Midbrain (tissue), 1 donor: ENCODE data around the gene CCDC120.
A peak's percentile ranks its signal among the peaks of the same experiment; 100 is the strongest.

Experiments
- DNase-seq: peaks from one replicate; lab custom pipeline; 2025; lab: John Stamatoyannopoulos, UW

CCDC120 gene

DNA sequence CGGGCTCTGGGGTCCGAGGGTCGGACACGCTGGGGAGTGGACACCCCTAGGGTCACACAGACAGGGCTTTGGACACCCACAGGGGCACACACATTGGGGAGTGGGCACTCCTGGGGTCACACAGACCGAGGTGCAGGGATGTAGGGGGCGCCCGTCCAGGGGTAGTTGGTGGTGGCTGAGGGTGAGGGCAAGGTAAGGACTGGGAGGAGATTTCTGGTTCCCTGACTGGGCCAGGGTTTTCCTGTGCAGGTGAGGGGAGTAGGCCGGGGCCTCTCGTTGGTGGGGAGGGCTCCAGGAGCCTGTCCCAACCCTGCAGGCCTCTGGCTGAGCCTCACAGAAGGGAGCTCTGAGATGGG is 42.8 kb downstream of the CCDC120 start:
- DNase-seq = no peak

DNA sequence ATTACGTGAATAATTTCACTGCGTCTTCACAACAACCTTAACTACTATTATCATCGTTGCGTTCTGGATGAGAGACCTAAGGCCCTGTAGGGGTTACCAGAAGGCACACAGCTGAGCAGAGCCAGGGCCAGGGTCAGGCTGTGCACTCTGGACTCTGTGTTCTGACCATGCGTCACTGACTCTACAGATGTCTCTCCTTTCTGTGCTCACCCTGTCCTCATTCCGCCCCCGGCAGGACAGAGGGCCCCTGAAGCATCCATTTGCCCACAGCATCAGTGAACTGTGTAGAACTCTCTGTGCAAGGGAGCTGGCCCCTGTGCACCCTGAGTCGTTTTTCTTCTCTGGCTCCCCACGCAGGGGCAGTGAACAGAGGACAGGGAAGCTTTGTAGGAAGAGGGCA is 43.4 kb downstream of the CCDC120 start:
- no peak for DNase-seq

DNA sequence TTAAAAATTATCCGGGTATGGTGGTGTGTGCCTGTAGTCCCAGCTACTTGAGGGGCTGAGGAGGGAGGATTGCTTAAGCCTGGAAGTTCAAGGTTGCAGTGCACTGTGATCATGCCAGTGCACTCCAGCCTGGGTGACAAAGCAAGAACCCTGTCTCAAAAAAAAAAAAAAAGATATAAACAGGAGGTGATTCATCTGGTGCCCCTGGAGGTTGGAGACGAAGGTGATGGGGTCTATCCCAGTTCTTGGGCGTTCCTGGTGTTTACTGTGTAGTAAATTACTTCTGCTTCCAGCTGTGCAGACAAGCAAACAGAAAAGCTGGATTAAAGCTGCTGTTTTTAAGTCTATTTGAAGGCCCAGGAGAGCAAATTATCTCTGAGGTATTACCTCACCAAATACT is 44.8 kb downstream of the CCDC120 start:
- no peak for DNase-seq

DNA sequence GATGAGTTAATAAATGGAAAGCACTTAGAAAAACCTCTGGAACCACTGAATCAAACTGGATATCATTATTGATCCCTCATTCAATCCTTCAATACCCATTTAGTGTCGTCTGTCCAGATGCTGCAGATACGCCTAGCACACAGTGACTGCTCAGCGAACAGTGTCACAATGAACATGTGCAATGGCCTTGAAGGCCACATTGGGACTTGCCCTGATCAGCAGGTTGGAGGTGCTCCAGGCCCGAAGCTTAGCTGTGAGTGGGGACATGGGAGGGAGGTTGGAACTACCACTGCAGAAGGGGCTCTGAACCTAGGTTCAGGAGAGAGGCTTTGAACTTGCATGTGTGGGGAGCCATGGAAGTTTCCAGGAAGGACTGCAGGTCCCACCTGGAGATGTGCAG is 47.5 kb downstream of the CCDC120 start:
- no peak for DNase-seq

DNA sequence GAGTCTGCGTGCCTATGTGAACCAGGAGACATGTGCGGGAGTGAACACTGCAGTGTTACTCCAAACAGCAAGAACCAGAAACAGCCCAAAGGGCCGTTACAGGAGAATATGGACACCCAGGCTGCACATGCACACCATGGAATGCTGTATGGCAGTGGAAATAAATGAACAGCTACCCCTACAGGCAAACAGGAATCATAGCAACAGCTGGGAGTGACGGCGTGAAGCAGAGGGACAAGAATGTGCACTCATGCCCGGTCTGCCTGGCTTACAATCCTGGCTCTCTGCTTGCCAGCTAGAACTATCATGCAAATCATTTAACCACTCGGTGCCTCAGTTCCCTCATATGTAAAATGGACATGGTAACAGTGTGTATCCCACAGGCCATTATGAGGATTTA is 48.1 kb downstream of the CCDC120 start:
- DNase-seq = peak; percentile 15

DNA sequence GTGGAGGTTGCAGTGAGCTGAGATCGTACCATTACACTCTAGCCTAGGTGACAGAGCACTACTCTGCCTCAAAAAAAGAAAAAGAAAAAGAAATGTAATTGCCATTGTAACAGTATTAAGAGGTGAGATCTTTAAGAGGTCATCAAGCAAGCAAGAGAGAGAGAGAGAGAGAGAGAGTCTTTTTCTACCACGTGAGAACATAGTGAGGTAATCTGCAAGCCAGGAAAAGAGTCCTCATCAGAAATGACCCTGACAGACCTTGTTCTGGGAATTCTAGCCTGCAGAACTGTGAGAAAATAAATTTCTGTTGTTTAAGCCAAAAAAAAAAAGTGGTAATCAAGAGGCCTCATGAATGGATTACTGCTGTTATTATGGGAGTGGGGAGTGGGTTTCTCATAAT is 49.8 kb downstream of the CCDC120 start:
- DNase-seq = no peak

DNA sequence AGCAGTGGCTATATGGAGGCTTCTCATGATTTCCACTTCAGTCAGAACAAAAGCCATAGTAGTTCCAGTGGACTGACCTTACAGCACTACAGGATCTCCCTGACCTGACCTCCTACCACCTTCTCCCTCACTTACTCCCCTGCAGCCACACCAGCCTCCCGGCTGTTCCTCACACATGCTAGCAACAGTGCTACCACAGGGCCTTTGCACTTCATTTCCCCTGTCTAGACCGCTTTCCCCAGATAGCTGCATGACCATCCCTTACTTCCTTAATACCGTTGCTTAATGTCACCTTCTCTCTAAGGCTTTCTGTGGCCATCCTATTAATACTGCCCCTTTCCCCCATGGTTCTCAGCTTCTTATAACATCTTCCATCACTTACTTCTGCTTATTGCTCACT is 51.6 kb downstream of the CCDC120 start:
- DNase-seq = no peak

DNA sequence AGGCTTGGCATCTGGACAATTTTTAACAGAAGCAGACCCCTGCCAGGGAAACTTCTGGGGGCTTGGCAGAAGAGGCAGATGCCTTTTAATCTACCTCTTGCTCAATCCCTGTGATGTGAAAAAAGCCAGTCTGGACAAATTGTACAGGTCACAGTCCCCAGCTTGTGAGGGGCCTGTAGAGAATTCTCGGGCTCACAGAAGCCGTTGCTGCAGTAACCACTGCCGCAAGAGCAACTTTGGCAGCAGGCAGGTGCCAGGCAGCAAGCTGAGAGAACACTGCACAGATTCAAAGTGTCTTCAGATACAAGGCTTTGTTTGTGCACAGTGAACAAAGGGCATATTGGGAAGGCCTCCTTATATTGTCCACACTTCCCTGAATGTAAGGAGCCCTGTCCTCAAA is 53.0 kb downstream of the CCDC120 start:
- peak; percentile 80 for DNase-seq

DNA sequence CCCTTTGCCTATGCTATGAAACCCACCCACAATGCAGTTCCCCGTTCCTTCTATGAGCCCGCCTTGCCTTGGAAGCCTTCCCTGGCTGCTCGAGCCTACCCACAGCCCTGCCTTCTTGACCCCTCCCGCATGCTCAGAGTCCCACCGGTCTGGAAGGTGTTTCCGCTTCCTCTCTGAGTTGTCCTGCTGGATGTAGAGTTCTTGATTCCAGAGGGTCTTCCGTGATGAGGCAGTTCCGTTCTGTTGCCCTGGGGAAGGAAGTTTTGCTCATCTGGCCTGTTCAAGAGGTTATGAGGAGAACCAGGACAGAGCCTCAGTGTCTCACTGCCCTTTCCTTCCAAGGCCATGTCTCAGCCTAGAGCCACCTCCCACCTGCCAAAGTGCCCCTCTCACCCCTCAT is 57.3 kb downstream of the CCDC120 start:
- no peak for DNase-seq

DNA sequence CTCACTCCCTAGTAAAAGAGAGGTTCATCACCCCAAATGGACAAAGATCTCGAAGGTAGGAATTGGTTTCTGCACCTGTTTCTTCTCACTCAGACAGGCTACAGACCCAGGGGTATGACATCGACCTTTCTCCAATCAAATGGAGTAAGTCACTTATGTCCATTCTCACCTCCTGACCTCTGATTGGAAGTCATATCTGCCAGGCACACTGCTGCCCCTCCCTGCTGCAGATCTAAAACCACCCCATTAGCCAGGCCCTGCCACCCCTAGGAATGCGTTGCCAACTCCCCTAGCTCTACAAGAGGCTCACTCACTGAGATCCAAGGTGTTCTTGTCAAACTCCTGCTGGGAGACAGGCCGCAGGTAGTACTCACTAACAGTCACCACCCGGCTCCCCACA is 57.9 kb downstream of the CCDC120 start:
- no peak for DNase-seq

DNA sequence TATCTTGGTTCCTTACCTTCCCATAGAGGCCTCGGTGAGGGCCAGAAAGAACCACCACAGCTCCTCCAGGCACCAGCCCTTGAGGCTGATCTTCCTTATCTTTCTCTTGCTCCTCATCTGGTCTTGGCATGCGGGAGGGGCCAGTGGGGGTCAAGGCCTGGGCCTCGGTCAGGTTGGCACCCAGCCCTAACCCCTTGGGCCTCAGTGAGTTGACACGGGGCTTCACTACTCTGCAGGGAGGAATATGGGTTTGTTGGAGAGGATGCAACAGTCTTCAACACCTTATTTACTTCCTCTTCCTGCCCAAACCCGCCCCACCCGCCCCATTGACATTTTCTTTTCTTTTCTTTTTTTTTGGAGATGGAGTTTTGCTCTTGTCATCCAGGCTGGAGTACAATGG is 58.8 kb downstream of the CCDC120 start:
- no peak for DNase-seq
